A673 (cell line): Measurements from ENCODE around the gene HNRNPUL2.

ENCODE experiments used
- EZH2 ChIP-seq: fragments of 200-600 bp; sonication (generic); IDR thresholded peaks from 2 replicates; pipeline ENCODE4 v1.6.1; 2017; ENCODE audit warnings: borderline replicate concordance, low read depth, mild to moderate bottlenecking, mixed read lengths, antibody characterized with exemption, low read length; ENCODE audit not compliant: poor library complexity, severe bottlenecking
- TF ChIP-seq, protein P1 (sequence below): fragments of 300-800, 200-600 bp; sonication (generic); conservative IDR thresholded peaks from 2 replicates; pipeline ENCODE4 v1.5.1; 2017; ENCODE audit warnings: low read depth, mild to moderate bottlenecking, antibody characterized with exemption, low read length, moderate library complexity, mixed read lengths

DNA sequence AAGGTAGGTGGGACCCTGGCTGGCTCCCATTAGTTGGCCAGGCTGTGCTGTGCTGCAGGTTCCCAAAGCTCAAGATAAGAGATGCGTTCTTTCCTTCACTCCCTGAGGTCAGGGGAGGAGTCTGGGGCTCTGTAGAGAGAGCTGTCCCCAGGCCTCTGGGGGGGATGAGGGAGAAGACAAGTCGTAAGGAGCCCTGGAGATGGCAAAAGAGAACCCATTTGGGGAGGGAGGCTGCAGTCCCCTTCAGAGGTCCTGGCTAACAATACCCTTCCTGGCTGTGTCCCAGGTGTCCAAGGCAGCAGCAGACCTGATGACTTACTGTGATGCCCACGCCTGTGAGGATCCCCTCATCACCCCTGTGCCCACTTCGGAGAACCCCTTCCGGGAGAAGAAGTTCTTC lies 18.9 kb downstream of the HNRNPUL2 start:
- TF ChIP-seq, protein P1, sequence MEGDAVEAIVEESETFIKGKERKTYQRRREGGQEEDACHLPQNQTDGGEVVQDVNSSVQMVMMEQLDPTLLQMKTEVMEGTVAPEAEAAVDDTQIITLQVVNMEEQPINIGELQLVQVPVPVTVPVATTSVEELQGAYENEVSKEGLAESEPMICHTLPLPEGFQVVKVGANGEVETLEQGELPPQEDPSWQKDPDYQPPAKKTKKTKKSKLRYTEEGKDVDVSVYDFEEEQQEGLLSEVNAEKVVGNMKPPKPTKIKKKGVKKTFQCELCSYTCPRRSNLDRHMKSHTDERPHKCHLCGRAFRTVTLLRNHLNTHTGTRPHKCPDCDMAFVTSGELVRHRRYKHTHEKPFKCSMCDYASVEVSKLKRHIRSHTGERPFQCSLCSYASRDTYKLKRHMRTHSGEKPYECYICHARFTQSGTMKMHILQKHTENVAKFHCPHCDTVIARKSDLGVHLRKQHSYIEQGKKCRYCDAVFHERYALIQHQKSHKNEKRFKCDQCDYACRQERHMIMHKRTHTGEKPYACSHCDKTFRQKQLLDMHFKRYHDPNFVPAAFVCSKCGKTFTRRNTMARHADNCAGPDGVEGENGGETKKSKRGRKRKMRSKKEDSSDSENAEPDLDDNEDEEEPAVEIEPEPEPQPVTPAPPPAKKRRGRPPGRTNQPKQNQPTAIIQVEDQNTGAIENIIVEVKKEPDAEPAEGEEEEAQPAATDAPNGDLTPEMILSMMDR: no peak
- TF ChIP-seq EZH2: no peak
